Activated CD4-positive, alpha-beta T cell treated with anti-CD3 and anti-CD28 coated beads, Interleukin-2, amount 50 U/mL, for 16 hours (primary cell): ENCODE measurements around the gene CBLC.
A peak's percentile ranks its signal among the peaks of the same experiment; 100 is the strongest.
"Not testable (repeated sequence)": the region's sequence is repeated elsewhere in the genome, so short reads cannot be mapped to it uniquely, and the experiment has no call there.

Experiments used
- DNase-seq: peaks from one replicate; pipeline ENCODE4 v3.0.0-alpha.2; 2020

The CBLC gene

DNA sequence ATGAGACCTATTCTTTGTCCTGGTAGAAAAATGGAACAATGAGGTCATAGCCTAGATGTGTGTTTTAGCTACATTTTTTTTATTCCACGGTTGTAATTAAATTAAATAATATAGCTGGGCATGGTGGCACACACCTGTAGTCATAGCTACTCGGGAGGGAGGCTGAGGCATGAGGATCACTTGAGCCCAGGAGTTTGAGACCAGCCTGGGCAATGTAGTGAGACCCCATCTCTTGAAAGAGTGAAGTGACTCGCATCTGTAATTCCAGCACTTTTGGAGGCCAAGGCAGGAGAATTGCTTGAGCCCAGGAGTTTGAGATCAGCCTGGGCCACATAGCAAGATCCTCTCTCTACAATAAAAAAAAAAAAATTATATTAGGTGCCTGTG, 11.7 kb upstream of the CBLC start:
- no peak for DNase-seq

DNA sequence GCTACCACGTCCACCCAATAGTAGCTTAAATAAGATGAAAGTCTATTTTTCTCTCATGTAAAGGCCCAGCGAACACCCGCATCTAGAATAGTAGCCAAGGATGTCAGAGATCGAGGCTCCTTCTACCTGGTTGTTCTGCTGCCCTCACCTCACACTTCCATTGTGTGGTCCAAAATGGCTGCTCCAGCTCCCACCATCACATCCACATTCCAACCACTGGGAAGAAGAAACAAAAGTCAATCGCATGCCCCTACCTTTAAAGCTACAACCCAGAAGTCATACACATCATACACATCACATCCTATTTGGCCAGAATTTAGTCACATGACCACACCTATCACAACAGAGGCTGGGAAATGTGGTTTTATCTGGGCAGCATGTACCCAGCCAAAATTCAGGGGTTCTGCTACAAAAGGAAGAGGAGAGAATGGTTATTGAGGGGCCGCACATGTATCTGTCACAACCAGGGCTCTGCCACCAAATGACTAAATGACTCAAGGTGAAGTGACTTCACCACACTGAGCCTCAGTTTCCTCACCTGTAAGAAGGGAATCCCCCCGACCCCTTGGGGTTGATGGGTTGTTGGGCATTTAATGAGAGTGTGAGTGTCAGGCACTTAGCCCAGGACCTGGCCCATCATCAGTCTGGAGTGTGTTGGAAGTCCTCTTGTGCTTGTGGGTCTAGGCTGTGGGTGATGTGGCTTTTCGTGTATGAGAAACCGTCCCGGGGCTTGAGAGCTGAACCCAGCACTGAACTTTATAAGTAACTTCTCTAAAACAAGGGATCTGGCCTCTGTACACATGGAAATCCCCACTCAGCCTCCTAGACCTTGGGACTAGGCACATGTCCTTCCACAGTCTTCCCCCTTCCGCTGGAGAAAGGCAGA, 10.2 kb upstream of the CBLC start:
- DNase-seq: no peak

- peak; percentile 98 for DNase-seq
Observed at GRCh38 chr19:44770550-44771257, 7.0 kb upstream of the CBLC start.

DNA sequence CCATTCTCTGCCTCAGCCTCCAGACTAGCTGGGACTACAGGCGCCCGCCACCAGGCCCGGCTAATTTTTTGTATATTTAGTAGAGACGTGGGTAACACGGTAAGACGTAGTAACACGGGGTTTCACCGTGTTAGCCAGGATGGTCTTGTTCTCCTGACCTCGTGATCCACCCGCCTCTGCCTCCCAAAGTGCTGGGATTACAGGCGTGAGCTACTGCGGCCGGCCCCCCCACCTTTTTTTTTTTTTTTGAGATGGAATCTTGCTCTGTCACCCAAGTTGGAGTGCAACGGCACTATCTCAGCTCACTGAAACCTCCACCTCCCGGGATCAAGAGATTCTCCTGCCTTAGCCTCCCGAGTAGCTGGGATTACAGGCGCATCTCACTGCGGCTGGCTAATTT, 5.5 kb upstream of the CBLC start:
- DNase-seq: not testable (repeated sequence)

DNA sequence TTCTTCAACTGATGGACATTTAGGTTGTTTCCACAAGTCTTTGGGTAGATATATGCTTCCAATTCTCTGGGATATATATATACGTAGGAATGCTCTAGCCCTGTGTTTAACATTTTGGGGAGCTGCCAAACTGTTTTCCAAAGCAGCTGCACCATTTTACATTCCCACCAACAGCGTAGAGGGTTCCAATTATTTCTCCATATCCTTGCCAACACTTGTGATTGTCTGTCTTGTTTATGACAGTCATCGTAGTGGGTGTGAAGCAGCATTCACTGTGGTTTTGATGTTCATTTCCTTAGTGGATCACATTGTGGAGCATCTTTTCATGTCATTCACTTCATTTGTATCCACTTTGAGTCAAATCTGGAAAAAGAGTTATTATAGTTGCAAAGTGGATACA, 4.7 kb upstream of the CBLC start:
- DNase-seq: no peak

GRCh38 chr19:44775676-44776240, 1.9 kb upstream of the CBLC start:
- no peak for DNase-seq

DNA sequence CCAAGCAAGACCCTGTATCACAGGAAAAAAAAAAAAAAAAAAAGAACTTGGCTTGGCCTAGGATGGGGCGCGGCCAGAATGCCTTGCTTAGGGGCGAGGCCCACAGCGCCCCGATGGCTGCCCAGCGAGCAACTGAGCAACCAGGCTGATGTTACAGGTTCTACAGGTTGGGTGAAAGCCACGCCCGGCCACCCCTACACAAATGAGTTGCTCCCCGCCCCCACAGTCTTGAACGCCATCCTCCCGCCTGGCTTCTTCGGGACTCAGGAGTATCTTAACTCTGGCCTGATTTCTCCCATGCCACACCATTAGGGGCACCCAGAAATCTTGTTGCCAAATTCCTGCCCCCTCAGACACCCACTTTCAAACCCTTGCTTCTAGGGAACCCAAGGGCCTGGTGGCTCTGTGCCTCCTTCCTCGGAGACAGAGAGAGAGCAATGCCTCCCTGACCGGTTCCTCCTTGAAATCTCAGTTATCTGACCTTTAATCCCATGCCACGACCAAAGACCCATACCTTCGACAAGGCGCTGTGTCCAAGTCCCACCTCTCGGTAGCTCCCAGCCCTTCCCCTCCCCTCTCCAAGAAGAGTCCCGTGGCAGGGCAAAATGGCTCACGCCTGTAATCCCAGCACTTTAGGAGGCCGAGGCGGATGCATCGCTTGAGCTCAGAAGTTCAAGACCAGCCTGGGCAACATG, 1.1 kb upstream of the CBLC start:
- no peak for DNase-seq

- no peak for DNase-seq
Observed at GRCh38 chr19:44779150-44779549, 1.5 kb downstream of the CBLC start.

- not testable (repeated sequence) for DNase-seq
Observed at GRCh38 chr19:44781694-44782093, 4.0 kb downstream of the CBLC start.

DNA sequence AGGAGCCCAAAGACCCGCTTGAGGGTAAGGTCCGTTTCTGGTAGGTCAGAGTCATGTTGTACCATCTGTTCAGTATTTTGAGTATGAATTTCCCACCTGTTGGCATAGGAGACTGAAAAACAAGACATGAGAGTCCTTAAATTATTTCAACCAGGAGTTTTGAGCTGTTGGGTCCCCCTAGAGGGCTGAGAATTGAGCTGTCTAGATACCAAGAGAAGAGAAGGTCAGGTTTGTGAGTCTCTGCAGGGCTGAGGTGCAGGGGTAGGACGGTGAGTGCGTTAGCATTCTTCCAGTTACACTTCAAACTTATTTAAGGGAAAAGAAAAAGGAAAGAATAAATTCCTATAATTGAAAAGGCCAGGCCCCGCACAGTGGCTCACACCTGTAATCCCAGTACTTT, 5.0 kb downstream of the CBLC start:
- DNase-seq: no peak

DNA sequence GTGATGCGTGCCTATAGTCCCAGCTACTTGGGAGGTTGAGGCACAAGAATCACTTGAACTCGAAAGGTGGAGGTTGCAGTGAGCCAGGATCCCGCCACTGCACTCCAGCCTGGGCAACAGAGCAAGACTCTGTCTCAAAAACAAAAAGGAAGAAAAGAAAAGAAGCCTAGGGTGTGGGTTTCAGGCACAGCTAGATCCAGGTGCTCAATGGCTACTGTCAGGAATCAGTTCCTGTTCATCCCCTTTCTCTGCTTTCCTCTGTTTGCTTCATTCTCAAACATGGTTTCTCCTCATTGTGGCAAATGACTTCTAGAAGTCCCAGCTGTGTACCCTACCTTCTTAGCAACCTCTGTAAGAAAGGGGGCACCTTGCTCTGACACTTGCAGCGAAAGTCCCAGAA, 5.9 kb downstream of the CBLC start:
- DNase-seq: no peak

- DNase-seq: no peak
Observed at GRCh38 chr19:44785271-44785670, 7.6 kb downstream of the CBLC start.

DNA sequence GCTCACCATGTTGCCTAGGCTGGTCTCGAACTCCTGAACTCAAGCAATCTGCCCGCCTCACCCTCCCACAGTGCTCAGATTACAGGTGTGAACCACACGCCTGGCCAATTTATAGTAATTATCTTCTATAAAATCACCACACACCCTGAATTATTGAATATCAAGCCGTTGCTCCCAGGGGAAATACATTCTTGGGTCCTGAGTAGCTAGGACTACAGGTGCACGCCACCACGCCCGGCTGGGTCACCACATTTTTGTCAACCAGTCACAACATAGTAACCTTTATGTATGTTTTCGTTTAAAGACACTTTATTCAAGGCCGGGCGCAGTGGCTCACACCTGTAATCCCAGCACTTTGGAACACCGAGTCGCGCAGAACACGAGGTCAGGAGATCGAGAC, 8.3 kb downstream of the CBLC start:
- no peak for DNase-seq

GRCh38 chr19:44788971-44789370, 11.3 kb downstream of the CBLC start:
- no peak for DNase-seq

- DNase-seq: no peak
Observed at GRCh38 chr19:44789943-44790483, 12.3 kb downstream of the CBLC start.

GRCh38 chr19:44792281-44792680, 14.6 kb downstream of the CBLC start:
- no peak for DNase-seq

GRCh38 chr19:44794610-44795009, 16.9 kb downstream of the CBLC start:
- DNase-seq: no peak

- no peak for DNase-seq
Observed at GRCh38 chr19:44795398-44795987, 17.8 kb downstream of the CBLC start.

DNA sequence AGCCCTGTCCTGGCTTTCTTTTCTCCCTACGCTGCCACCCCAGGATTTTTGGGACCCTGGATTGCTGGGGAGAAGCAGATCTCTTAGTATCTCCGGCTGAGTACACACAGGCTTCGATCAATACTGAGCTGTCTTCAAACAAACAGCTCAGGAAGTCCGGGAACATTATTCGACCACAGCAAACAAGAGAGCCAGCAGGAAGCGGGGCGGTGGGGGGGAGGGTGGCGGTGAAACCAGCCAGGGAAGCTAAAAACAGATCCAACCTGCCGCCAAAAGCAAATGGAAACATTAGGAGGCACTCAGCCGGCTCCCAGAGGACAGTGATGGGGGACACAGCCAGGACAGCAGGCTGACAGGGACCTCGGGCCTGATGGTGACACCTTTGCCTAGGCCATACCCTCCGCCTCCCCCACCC, 19.0 kb downstream of the CBLC start:
- no peak for DNase-seq

- DNase-seq: no peak
Observed at GRCh38 chr19:44799627-44800346, 22.1 kb downstream of the CBLC start.

DNA sequence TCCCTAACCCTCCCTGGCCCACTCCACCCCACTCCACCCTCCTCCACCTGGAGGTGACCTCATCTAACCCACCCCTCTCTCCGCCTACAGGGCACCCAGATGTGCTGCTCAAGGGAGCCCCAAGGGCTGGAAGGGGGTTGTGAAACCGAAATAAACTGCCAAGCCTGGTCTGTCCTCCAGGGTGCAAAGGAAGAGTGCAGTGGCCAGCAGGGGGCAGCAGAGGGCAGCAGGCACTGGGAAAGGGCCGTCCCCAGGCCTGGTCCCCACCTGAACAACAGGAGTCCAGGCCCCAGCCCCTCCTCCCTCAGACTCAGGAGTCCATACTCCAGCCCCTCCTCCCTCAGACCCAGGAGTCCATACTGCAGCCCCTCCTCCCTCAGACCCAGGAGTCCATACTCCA, 22.8 kb downstream of the CBLC start:
- DNase-seq: peak; percentile 83
